Activated CD8-positive, alpha-beta T cell treated with anti-CD3 and anti-CD28 coated beads for 36 hours (primary cell): ENCODE data around the gene OCEL1. TPM values are rescaled to one million over a fixed set of nuclear protein-coding genes. Genes with fewer than 3 reads are reported as not detected.

Source experiments
- ATAC-seq: fragments of 200-7000 bp; cut with Tn5 transposase; one replicate; pipeline ENCODE4 v1.10.0; 2021; ENCODE audit warnings: mild to moderate bottlenecking, moderate library complexity
- CTCF ChIA-PET: fragments of 350-600 bp; sonication (Branson Sonifier 250); formaldehyde crosslinking; loops from one replicate; lab custom pipeline; 2021; ENCODE audit warnings: antibody characterized with exemption; lab: Charles Lee
- POLR2A ChIA-PET: fragments of 350-600 bp; sonication (Branson Sonifier 250); formaldehyde crosslinking; loops from one replicate; lab custom pipeline; 2021; ENCODE audit warnings: antibody characterized with exemption; lab: Charles Lee
- DNase-seq: peaks from one replicate; pipeline ENCODE4 v3.0.0-alpha.2; 2020
- H3K27ac Mint-ChIP-seq: one replicate; pipeline ENCODE4 v1.8.0; 2021; ENCODE audit warnings: mild to moderate bottlenecking, mixed read lengths
- H3K27me3 Mint-ChIP-seq: one replicate; pipeline ENCODE4 v1.8.0; 2021; ENCODE audit warnings: mixed read lengths
- H3K36me3 Mint-ChIP-seq: one replicate; pipeline ENCODE4 v1.8.0; 2021; ENCODE audit warnings: low read depth, mixed read lengths
- H3K4me1 Mint-ChIP-seq: one replicate; pipeline ENCODE4 v1.8.0; 2021; ENCODE audit warnings: low read depth, mixed read lengths
- H3K4me3 Mint-ChIP-seq: one replicate; pipeline ENCODE4 v1.8.0; 2021; ENCODE audit warnings: mild to moderate bottlenecking, moderate library complexity, mixed read lengths
- H3K9me3 Mint-ChIP-seq: one replicate; pipeline ENCODE4 v1.8.0; 2021; ENCODE audit warnings: mixed read lengths
- CTCF ChIP-seq: fragments of 200-600 bp; IDR thresholded peaks from one replicate; pipeline ENCODE4 v1.8.0; 2022; ENCODE audit warnings: antibody characterized with exemption, mild to moderate bottlenecking
- intact Hi-C: fragments of 100-400 bp; cut with micrococcal nuclease; formaldehyde crosslinking; loops from one replicate; pipeline ENCODE4 v1.10.0; 2022
- total RNA-seq, 2 experiments: library from RNA; stranded (reverse); gene quantifications; one replicate each; pipeline ENCODE4 v1.2.3, GENCODE V29; 2021

Gene OCEL1
- total RNA-seq, 2 experiments from 2014 or later, result 20.1 TPM

GRCh38 chr19:17202249-17202648 lies 23.8 kb upstream of the OCEL1 start:
- CTCF ChIA-PET, result no interaction called here
- TF ChIP-seq CTCF, result no peak
- no peaks in the 10 kb centered on the region for H3K4me1 Mint-ChIP-seq
- ATAC-seq (peak; percentile 64), DNase-seq (peak; percentile 59)
- no peaks in the 10 kb centered on the region for H3K27me3 Mint-ChIP-seq
- no peak overlapping the region for H3K4me3 Mint-ChIP-seq
- no peak overlapping the region for H3K27ac Mint-ChIP-seq
- H3K36me3 Mint-ChIP-seq, result peaks cover 50% of the 10 kb centered on the region
- POLR2A ChIA-PET, result interaction anchor here (1.0 kb wide), 1 partner anchor 13 kb away, joined by 3 read pairs; the partner anchor contains the start of gene USE1
- intact Hi-C loops, result no loop called here
- no peaks in the 10 kb centered on the region for H3K9me3 Mint-ChIP-seq

GRCh38 chr19:17202713-17203112 lies 23.3 kb upstream of the OCEL1 start:
- Mint-ChIP-seq H3K27ac (no peak overlapping the region), H3K27me3 (no peaks in the 10 kb centered on the region), H3K4me3 (no peak overlapping the region), H3K9me3 (no peaks in the 10 kb centered on the region), H3K4me1 (no peaks in the 10 kb centered on the region), H3K36me3 (peaks cover 48% of the 10 kb centered on the region)
- TF ChIP-seq CTCF, result no peak
- POLR2A ChIA-PET, result interaction anchor here (1.0 kb wide), 1 partner anchor 12 kb away, joined by 3 read pairs; the partner anchor contains the start of gene USE1
- ATAC-seq (no peak), DNase-seq (no peak)
- intact Hi-C loops, result no loop called here
- CTCF ChIA-PET, result no interaction called here

GRCh38 chr19:17205237-17206140 lies 20.5 kb upstream of the OCEL1 start:
- peaks cover 12% of the 10 kb centered on the region for H3K4me1 Mint-ChIP-seq
- no peak overlapping the region for H3K4me3 Mint-ChIP-seq
- no peak overlapping the region for H3K27ac Mint-ChIP-seq
- peaks cover 51% of the 10 kb centered on the region for H3K36me3 Mint-ChIP-seq
- ChIA-PET CTCF (interaction anchor here (1.0 to 1.9 kb wide), 5 partner anchors 16 to 77 kb away, joined by 3 to 6 read pairs (median 3); no protein-coding TSS in a partner anchor), POLR2A (interaction anchor here (0.6 to 2.3 kb wide), 2 partner anchors 10 to 239 kb away, joined by 3 to 7 read pairs; partner anchors contain the start of gene USE1)
- H3K27me3 Mint-ChIP-seq, result no peaks in the 10 kb centered on the region
- intact Hi-C loops, result no loop called here
- no peaks in the 10 kb centered on the region for H3K9me3 Mint-ChIP-seq
- ATAC-seq (peak; percentile 46), DNase-seq (peak; percentile 69)
- TF ChIP-seq CTCF, result peak; percentile 48

GRCh38 chr19:17206736-17207581 lies 19.1 kb upstream of the OCEL1 start:
- ChIA-PET POLR2A (interaction anchor here (2.3 kb wide), 1 partner anchor 8 kb away, joined by 7 read pairs; the partner anchor contains the start of gene USE1), CTCF (interaction anchor here (1.9 kb wide), 1 partner anchor 76 kb away, joined by 6 read pairs; no protein-coding TSS in a partner anchor)
- Mint-ChIP-seq H3K4me1 (peaks cover 12% of the 10 kb centered on the region), H3K27me3 (no peaks in the 10 kb centered on the region), H3K27ac (no peak overlapping the region), H3K36me3 (peaks cover 45% of the 10 kb centered on the region), H3K4me3 (no peak overlapping the region), H3K9me3 (no peaks in the 10 kb centered on the region)
- no peak for TF ChIP-seq CTCF
- no peak for DNase-seq
- no peak for ATAC-seq
- intact Hi-C loops, result no loop called here
